GM12892 (cell line): ENCODE results near the gene XCL2.
"Not testable (repeated sequence)": the region's sequence is repeated elsewhere in the genome, so short reads cannot be mapped to it uniquely, and the experiment has no call there.

Experiments used
- DNase-seq: peaks from one replicate; pipeline ENCODE4 v3.0.0; 2011; ENCODE audit not compliant: insufficient read length
- FAIRE-seq: peaks from 2 replicates; lab custom pipeline; 2011; peaks lifted over from hg19 to GRCh38; lab: Jason Lieb, UNC
- POLR2A ChIP-seq: IDR thresholded peaks from 2 replicates; pipeline ENCODE4 v1.6.1; 2011; ENCODE audit warnings: low read depth, low read length, control low read depth
- POLR2AphosphoS5 ChIP-seq: IDR thresholded peaks from 2 replicates; pipeline ENCODE4 v1.6.1; 2011; ENCODE audit warnings: low read depth, low read length, control low read depth
- TAF1 ChIP-seq: IDR thresholded peaks from 2 replicates; pipeline ENCODE4 v1.6.1; 2011; ENCODE audit warnings: low read depth, mild to moderate bottlenecking, control low read depth, low read length, borderline replicate concordance

Gene XCL2

GRCh38 chr1:168552961-168553360, 9.2 kb upstream of the XCL2 start:
- FAIRE-seq (no peak), DNase-seq (no peak)
- TF ChIP-seq POLR2A (no peak), TAF1 (no peak), POLR2AphosphoS5 (no peak)

- FAIRE-seq (no peak), DNase-seq (no peak)
- no peak for TF ChIP-seq POLR2A
- TF ChIP-seq POLR2AphosphoS5: no peak
- TF ChIP-seq TAF1: no peak
These were observed 7.9 kb upstream of the XCL2 start for GRCh38 chr1:168551688-168552087.

GRCh38 chr1:168550971-168551370, 7.2 kb upstream of the XCL2 start:
- no peak for TF ChIP-seq TAF1
- TF ChIP-seq POLR2AphosphoS5: no peak
- no peak for TF ChIP-seq POLR2A
- DNase-seq (no peak), FAIRE-seq (no peak)

- not testable (repeated sequence) for DNase-seq, FAIRE-seq
These were observed 2.7 kb upstream of the XCL2 start for GRCh38 chr1:168546553-168546895.

- FAIRE-seq: peak; percentile 74
- not testable (repeated sequence) for DNase-seq
These were observed 2.1 kb upstream of the XCL2 start for GRCh38 chr1:168545678-168546552.

- not testable (repeated sequence) for DNase-seq
- peak; percentile 91 for FAIRE-seq
These were observed 819 bp downstream of the XCL2 start for GRCh38 chr1:168542978-168543377.

- not testable (repeated sequence) for FAIRE-seq, DNase-seq
These were observed 3.0 kb downstream of the XCL2 start for GRCh38 chr1:168540798-168541197.

GRCh38 chr1:168535536-168535935, 8.3 kb downstream of the XCL2 start:
- FAIRE-seq: peak; percentile 87
- TF ChIP-seq POLR2AphosphoS5 (no peak), TAF1 (no peak), POLR2A (no peak)
- no peak for DNase-seq

- FAIRE-seq (no peak), DNase-seq (no peak)
- TF ChIP-seq POLR2A (no peak), POLR2AphosphoS5 (no peak), TAF1 (no peak)
These were observed 12.0 kb downstream of the XCL2 start for GRCh38 chr1:168531615-168532345.

GRCh38 chr1:168529518-168529917, 14.3 kb downstream of the XCL2 start:
- no peak for DNase-seq
- TF ChIP-seq POLR2A: no peak
- TF ChIP-seq TAF1: no peak
- TF ChIP-seq POLR2AphosphoS5: no peak
- no peak for FAIRE-seq

- FAIRE-seq (peak; percentile 73), DNase-seq (no peak)
- no peak for TF ChIP-seq POLR2A
- no peak for TF ChIP-seq POLR2AphosphoS5
- TF ChIP-seq TAF1: no peak
These were observed 22.3 kb downstream of the XCL2 start for GRCh38 chr1:168521401-168522000.

- TF ChIP-seq POLR2A: no peak
- TF ChIP-seq TAF1: no peak
- no peak for TF ChIP-seq POLR2AphosphoS5
- FAIRE-seq (peak; percentile 14), DNase-seq (no peak)
These were observed 23.0 kb downstream of the XCL2 start for GRCh38 chr1:168520832-168521231.

- no peak for TF ChIP-seq POLR2A
- no peak for TF ChIP-seq TAF1
- TF ChIP-seq POLR2AphosphoS5: no peak
- no peak for DNase-seq
- FAIRE-seq: peak; percentile 24
These were observed 23.6 kb downstream of the XCL2 start for GRCh38 chr1:168520052-168520751.
